Endometrial microvascular endothelial cells (primary cell): ENCODE results near the gene BBC3. TPM values are rescaled to one million over a fixed set of nuclear protein-coding genes. Genes with fewer than 3 reads are reported as not detected.

ENCODE experiments used
- total RNA-seq: library from RNA; depleted of rRNA; stranded (reverse); fragments of >200 nt; gene quantifications from one replicate; pipeline ENCODE4 v1.2.3, GENCODE V29; 2015; ENCODE audit errors: inconsistent ontology term

The BBC3 gene
- total RNA-seq, 1 donor from 2014 or later = 12.4 TPM

Other genes starting within 250 kb of the BBC3 start
- not detected for gene NPAS1, start 211.4 kb downstream of the BBC3 start, total RNA-seq
- gene TMEM160, start 182.6 kb downstream of the BBC3 start, total RNA-seq = 46.5 TPM
- gene ZC3H4, start 117.4 kb downstream of the BBC3 start, total RNA-seq = 25.3 TPM
- 247 TPM for gene SAE1, start 100.4 kb downstream of the BBC3 start, total RNA-seq
- gene CCDC9, start 25.3 kb upstream of the BBC3 start, total RNA-seq = 8.2 TPM
- gene INAFM1, start 43.7 kb upstream of the BBC3 start, total RNA-seq = not detected
- gene C5AR1, start 78.7 kb upstream of the BBC3 start, total RNA-seq = not detected
- gene C5AR2, start 101.0 kb upstream of the BBC3 start, total RNA-seq = not detected
- gene DHX34, start 118.1 kb upstream of the BBC3 start, total RNA-seq = 20.0 TPM
- not detected for gene MEIS3, start 188.3 kb upstream of the BBC3 start, total RNA-seq
- gene SLC8A2, start 240.7 kb upstream of the BBC3 start, total RNA-seq = not detected